Mesodermal cell (in vitro differentiated cells): ENCODE measurements around the gene CACNA1G.

Experiments used
- H3K27ac ChIP-seq: 2 replicates; pipeline ENCODE4 v1.7.0; 2013; ENCODE audit warnings: mild to moderate bottlenecking, low read depth, low read length, moderate library complexity; ENCODE audit not compliant: severe bottlenecking
- H3K36me3 ChIP-seq: 2 replicates; pipeline ENCODE4 v1.7.1; 2013; ENCODE audit warnings: mild to moderate bottlenecking, low read length, moderate library complexity; ENCODE audit not compliant: control insufficient read depth, insufficient read depth
- H3K4me1 ChIP-seq: one replicate; pipeline ENCODE4 v1.7.1; 2013; ENCODE audit warnings: mild to moderate bottlenecking, low read length; ENCODE audit not compliant: insufficient read depth, control insufficient read depth, poor library complexity, severe bottlenecking
- H3K4me3 ChIP-seq: 2 replicates; pipeline ENCODE4 v1.7.0; 2013; ENCODE audit warnings: low read length, control low read depth, mild to moderate bottlenecking; ENCODE audit not compliant: insufficient read depth, poor library complexity, severe bottlenecking; ENCODE audit errors: extremely low read depth
- H3K9me3 ChIP-seq: 2 replicates; pipeline ENCODE4 v1.7.1; 2013; ENCODE audit warnings: mild to moderate bottlenecking, low read length, moderate library complexity; ENCODE audit not compliant: control insufficient read depth
- WGBS, 2 experiments: methylation state at CpG; one replicate each; pipeline ENCODE4 v1.1.5; 2013; ENCODE audit warnings: missing lambda C conversion rate in 2 of 2; ENCODE audit not compliant: insufficient coverage in 2 of 2; 5-methylcytosine and 5-hydroxymethylcytosine counted together

The CACNA1G gene

GRCh38 chr17:50627782-50628601, 67.5 kb downstream of the CACNA1G start:
- H3K4me1 ChIP-seq, result peaks cover 24% of the 10 kb centered on the region
- no peaks in the 10 kb centered on the region for H3K36me3 ChIP-seq
- H3K4me3 ChIP-seq, result no peak overlapping the region
- no peak overlapping the region for H3K27ac ChIP-seq
- H3K9me3 ChIP-seq, result no peaks in the 10 kb centered on the region
- WGBS, 2 experiments, result 13 to 24% methylated on average over 15 to 17 of the region's 17 CpGs

GRCh38 chr17:50629902-50630301, 69.4 kb downstream of the CACNA1G start:
- WGBS, 2 experiments, result 84 to 87% methylated on average over 6 of the region's 6 CpGs
- no peaks in the 10 kb centered on the region for H3K9me3 ChIP-seq
- H3K4me1 ChIP-seq, result peaks cover 24% of the 10 kb centered on the region
- H3K4me3 ChIP-seq, result no peak overlapping the region
- H3K36me3 ChIP-seq, result no peaks in the 10 kb centered on the region
- no peak overlapping the region for H3K27ac ChIP-seq

- Histone ChIP-seq H3K4me3 (no peak overlapping the region), H3K27ac (no peak overlapping the region)
- 64 to 77% methylated on average over 6 to 7 of the region's 7 CpGs for WGBS, 2 experiments
Measured at GRCh38 chr17:50630524-50631194, 70.1 kb downstream of the CACNA1G start.

GRCh38 chr17:50631195-50631907, 70.8 kb downstream of the CACNA1G start:
- peaks cover 23% of the 10 kb centered on the region for H3K4me1 ChIP-seq
- WGBS, 2 experiments, result 80 to 89% methylated on average over 7 of the region's 11 CpGs
- H3K36me3 ChIP-seq, result no peaks in the 10 kb centered on the region

More at GRCh38 chr17:50630524-50631194, 70.1 kb downstream of the CACNA1G start:
- peaks cover 24% of the 10 kb centered on the region for H3K4me1 ChIP-seq
- H3K36me3 ChIP-seq, result no peaks in the 10 kb centered on the region
- H3K9me3 ChIP-seq, result no peaks in the 10 kb centered on the region

GRCh38 chr17:50631908-50632571, 71.5 kb downstream of the CACNA1G start:
- WGBS, 2 experiments, result 77 to 85% methylated on average over 4 to 9 of the region's 9 CpGs
- Histone ChIP-seq H3K36me3 (no peaks in the 10 kb centered on the region), H3K27ac (no peak overlapping the region), H3K9me3 (no peaks in the 10 kb centered on the region), H3K4me3 (no peak overlapping the region), H3K4me1 (peaks cover 21% of the 10 kb centered on the region)

More at GRCh38 chr17:50631195-50631907, 70.8 kb downstream of the CACNA1G start:
- no peak overlapping the region for H3K4me3 ChIP-seq
- no peaks in the 10 kb centered on the region for H3K9me3 ChIP-seq
- H3K27ac ChIP-seq, result no peak overlapping the region

- Histone ChIP-seq H3K36me3 (no peaks in the 10 kb centered on the region), H3K27ac (no peak overlapping the region), H3K4me3 (no peak overlapping the region), H3K9me3 (no peaks in the 10 kb centered on the region), H3K4me1 (peaks cover 19% of the 10 kb centered on the region)
- WGBS, 2 experiments, result 97% methylated on average over 4 to 5 of the region's 5 CpGs
Measured at GRCh38 chr17:50632637-50633036, 72.1 kb downstream of the CACNA1G start.

- Histone ChIP-seq H3K4me3 (no peak overlapping the region), H3K27ac (no peak overlapping the region), H3K9me3 (no peaks in the 10 kb centered on the region), H3K4me1 (peaks cover 10% of the 10 kb centered on the region), H3K36me3 (no peaks in the 10 kb centered on the region)
- WGBS, 2 experiments, result 94 to 97% methylated on average over 6 to 9 of the region's 9 CpGs
Measured at GRCh38 chr17:50633683-50634082, 73.2 kb downstream of the CACNA1G start.

GRCh38 chr17:50634224-50634914, 73.9 kb downstream of the CACNA1G start, which contains the start of gene ABCC3:
Gene ABCC3 (plus strand): TSS chr17:50634881. CDS start chr17:50634937, 56 bp downstream.
- H3K27ac ChIP-seq, result no peak within 1 kb of the TSS
- H3K9me3 ChIP-seq, result no peaks in the 10 kb centered on the region
- no peaks in the 10 kb centered on the region for H3K36me3 ChIP-seq
- 14 to 20% methylated on average over 34 to 44 of the region's 48 CpGs for WGBS, 2 experiments
- H3K4me1 ChIP-seq, result peaks cover 16% of the 10 kb centered on the region
- peak within 1 kb of the TSS; percentile 21 for H3K4me3 ChIP-seq

- Histone ChIP-seq H3K9me3 (no peaks in the 10 kb centered on the region), H3K4me1 (peaks cover 16% of the 10 kb centered on the region), H3K36me3 (no peaks in the 10 kb centered on the region), H3K4me3 (peak overlapping the region; percentile 21), H3K27ac (no peak overlapping the region)
- 5 to 8% methylated on average over 38 to 50 of the region's 52 CpGs for WGBS, 2 experiments
Measured at GRCh38 chr17:50634915-50635731, 74.6 kb downstream of the CACNA1G start.
